HG03139 (cell line): ENCODE results near the gene TAX1BP1.
A peak's percentile ranks its signal among the peaks of the same experiment; 100 is the strongest.
"Not testable (repeated sequence)": the region's sequence is repeated elsewhere in the genome, so short reads cannot be mapped to it uniquely, and the experiment has no call there.

Experiments
- ATAC-seq: cut with Tn5 transposase; IDR thresholded peaks from one replicate; pipeline ENCODE4 v1.9.1; 2021; ENCODE audit not compliant: unreplicated experiment

TAX1BP1 gene

DNA sequence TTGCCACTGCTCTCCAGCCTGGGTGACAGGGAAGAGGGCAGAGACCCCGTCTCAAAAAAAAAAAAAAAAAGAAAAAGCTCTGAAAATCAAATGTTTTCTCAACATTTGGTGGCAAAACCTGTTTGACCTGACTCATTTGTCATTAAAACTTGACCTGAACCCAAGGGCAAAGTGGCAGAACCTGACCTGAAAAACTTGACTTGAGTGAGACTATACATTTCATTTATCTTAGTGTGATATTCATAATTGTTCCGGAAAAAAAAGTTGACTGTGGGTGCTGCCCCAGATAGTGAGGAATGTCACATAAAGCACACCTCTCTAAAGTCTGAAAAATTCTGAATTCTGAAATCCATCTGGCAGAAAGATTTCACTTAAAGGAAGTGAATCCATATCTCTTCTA lies 2.3 kb upstream of the TAX1BP1 start:
- no peak for ATAC-seq

DNA sequence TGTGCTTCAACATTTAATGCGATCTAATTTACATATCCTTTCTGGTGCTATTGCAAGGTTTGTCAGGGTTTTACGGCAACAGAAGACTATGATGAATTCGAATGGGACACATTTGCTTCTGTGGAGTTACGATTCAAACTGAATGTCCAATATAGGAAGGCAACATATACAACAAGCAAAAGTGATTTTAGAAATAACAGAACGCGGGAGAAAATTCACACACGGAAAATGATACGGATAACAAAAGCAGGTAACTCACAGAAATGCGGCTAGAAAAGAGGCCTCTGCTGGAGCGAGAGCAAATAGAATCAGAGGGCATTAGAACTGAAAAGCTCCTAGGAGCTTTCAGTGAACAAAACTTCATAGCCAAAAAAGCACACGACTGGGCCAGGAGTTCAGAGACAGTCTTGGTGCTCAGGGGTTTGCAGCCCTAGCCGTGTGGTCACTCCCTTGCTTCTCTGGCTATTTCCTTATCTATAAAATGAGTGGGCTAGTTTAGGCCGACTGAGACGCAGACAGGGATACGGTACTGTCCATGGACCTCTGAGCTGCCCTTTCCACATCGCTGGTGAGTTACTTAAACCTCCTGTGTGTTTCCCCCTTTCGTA lies 557 bp upstream of the TAX1BP1 start:
- peak; percentile 21 for ATAC-seq

DNA sequence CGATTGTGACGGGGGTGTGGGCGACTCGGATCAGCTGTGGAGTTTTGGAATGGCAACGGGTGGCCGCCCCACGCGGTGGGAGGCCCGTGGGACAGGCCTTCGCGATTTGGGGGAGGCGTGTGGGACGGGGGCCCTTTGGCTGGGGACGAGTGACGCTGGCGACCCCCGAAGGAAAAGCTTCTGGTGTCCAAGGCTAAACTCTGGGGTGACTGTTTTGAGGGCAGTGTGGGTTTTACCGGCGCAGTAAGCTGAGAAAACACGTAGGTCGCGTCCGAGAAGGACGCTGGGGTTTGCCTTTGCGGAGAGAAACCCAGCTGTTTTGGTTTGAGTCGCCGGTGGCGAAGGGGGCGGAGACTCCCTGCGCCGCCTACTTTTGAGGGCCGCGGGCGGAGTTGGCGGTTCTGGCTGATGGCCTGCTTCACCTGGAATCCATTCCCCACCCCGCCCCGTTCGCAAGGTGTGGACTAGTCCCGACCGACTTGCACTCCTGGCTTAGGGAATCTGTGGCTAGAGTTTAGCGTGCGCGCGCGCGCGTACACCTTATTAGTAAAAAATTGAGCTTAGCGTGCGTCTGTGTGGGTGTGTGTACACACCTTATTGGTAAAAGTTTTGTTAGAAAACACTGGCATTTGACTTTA lies 606 bp downstream of the TAX1BP1 start:
- peak; percentile 63 for ATAC-seq

DNA sequence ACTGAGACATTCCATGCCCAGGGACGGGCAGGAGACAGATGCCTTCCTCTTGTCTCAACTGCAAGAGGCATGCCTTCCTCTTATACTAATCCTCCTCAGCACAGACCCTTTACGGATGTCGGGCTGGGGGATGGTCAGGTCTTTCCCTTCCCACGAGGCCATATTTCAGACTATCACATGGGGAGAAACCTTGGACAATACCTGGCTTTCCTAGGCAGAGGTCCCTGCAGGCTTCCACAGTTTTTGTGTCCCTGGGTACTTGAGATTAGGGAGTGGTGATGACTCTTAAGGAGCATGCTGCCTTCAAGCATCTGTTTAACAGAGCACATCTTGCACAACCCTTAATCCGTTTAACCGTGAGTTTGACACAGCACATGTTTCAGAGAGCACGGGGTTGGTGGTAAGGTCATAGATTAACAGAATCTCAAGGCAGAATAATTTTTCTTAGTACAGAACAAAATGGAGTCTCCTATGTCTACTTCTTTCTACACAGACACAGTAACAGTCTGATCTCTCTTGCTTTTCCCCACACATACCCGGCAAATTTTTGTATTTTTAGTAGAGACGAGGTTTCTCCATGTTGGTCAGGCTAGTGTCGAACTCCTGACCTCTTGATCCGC lies 2.2 kb downstream of the TAX1BP1 start:
- not testable (repeated sequence) for ATAC-seq

DNA sequence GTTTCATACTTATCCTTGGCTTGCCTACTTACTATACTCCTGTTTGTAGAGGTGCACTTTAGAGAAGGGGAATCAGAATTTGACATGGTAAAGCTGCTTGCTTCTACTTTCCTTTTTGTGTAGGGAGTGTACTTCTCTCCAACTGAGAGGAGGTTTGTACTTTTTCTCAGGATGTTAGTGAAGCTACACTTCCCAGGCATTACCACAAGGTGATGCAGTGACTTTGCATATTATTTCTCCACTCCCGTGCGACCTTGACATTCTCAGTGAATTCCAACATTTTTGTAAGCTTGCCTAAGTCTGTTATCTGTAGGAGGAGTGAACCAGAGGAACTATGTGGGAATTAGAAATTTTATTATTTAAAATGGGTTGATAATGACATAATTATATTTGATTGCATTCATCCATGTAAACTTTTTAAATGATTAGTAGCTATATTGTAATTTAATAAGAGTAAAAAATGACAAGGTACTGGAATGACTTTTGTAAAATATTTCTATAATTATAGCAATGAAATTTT lies 5.2 kb downstream of the TAX1BP1 start:
- ATAC-seq, result no peak

DNA sequence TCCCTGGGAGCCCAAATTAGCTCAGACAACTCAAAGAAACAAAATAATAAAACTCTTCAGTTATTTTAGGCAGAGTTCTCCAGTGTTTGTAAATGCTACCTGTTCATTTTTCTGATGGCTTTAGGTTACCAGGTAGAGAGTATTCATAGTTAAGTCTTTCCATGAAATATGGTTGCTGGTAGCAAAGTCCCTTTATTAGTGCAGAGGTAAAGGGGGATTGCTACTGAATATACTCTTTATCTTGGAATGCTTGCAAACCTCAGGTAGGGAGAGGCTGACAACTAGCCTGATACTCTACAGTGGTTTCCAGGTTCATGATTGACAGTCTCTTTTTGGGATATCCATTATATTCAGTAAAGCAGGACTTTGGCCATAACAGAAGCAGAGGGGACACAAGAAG lies 6.5 kb downstream of the TAX1BP1 start:
- no peak for ATAC-seq

DNA sequence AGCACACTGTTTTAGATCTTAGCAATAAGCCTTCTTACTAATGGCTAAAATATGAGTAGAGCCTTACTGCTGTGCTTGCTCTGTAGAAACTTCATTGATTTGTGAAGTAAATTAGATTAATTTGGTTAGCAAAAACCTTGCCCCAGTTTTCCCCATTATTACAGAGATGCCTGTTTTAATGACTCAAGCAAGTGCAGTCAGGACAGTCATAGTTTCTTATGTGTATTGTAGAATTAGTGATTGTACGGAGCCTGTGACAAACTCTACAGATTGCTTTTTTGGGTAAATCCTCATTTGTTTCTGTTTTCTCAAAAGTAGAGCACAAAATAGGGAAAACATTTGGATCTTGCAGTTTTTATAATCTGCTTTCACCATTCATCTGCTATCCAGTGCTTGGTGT lies 7.0 kb downstream of the TAX1BP1 start:
- no peak for ATAC-seq

DNA sequence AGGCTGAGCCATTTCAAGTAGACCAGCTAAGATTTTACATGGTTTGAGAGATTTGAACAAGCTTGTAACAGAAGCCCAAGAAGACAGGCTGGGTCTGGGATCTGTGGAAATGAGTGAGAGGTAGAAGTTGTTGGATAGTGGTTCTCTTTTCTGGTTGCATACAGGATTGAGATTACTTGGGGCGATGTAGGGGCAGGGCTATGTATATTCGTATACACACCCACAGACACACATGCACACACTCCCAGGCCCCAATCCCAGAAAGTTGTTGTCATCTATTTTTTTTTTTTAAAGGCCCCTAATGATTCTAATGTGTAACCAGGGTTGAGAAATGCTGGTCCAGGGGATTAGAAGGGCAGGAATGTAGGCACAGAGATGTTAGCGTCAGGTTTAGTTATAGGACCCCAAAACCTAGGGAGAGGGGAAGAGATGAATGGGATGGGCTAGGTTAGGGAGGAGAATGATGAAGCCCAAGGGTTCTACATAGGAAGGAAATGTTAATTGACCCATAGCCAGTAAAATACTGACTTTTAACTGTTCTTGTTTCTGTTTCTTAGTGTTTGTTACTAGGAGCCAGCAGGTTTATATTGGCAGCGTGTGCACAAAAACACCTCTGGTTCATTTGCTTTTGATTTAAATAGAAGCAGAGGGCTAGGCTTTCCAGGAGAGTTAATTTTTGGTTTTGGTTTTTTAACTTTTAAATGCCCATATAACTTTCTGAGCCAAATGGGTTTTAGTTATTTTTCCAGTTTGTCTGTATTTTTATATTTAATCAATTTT lies 7.8 kb downstream of the TAX1BP1 start:
- ATAC-seq, result no peak

DNA sequence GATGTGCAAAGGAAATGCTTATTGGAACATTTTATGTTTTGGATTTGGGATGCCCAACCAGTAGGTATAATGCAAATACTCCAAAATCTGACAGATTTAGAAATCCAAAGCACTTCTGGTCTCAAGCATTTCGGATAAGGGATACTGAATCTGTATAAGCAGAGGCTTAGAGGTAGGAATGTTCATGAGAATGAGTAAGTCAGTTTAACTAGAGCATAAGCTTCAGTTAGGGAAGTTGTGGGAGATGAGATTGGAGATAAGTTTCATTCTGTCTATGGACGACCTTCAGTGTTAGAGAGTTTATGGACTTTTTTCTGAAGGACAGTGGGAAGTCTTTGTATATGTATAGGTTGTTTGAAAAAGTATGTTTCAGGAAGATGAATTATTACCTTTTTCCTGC lies 10.4 kb downstream of the TAX1BP1 start:
- ATAC-seq, result no peak

DNA sequence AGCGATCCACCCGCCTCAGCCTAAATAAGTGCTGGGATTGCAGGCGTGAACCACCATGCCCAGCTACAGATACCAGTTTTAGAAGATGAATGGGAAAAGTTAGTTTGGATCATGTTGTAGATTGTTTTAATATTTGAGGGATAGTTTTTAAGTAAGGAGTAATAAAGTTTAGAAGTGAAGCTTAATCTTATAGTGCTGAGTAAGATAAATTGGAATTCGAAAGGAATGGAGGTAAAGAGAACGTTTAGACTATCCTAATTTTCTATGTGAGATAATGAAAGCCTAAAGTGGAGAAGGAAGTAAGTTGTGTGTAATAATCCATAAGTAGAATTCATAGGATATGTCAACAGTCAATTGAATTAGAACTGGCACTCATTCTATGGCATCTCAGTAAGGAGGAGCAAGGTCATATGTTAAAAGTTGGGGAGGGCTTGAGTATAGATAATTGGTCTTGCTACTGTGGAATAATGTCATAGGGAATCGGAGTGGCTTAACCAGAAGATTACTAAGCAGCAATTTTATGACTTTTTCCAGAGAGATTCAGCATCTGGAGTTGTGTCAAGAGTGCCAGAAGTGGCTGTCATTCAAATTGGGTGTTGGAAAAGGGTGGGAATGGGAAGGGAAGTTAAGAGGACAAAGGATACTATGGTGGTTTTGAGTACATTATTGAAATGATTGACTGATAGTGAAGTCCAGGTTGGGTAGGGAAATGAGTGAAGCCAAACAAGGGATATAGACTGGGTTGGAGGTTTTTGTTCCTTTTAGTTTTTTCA lies 12.1 kb downstream of the TAX1BP1 start:
- no peak for ATAC-seq

DNA sequence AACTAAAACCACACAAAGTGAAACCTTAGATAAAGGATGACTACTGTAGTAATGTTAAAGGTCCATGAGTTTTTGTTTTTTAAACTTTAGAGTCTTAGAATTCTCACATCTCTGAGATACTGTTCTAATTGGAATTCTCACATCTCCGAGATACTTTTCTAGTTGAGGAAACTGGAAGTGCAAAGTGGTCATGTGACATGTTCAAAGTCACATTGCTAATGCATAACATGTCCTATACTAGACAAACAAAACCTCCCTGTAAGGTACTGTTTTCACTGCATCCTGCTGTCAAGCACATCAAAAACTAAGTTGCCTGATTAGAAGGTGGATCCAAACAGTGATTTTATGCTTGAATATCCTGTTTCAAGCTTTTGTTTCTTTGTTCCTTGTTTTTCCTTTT lies 13.9 kb downstream of the TAX1BP1 start:
- no peak for ATAC-seq

DNA sequence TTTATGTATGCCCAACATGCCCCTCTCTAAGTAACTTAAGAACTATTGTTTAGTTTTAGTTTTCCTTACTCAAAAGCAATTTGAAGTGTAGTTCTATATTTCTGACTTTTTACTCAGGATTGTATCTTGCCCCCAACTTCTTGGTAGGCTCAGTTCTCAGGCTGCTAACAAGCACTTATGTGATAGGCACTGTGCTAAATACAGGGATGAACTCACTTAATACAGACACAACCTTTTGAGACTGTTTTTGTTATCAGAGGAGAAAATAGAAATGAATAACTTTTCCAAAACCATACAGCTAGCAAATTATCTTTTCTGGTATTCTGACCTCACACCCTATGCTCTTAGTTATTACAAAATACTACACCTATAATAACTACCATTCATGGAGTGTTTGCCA lies 16.3 kb downstream of the TAX1BP1 start:
- no peak for ATAC-seq

DNA sequence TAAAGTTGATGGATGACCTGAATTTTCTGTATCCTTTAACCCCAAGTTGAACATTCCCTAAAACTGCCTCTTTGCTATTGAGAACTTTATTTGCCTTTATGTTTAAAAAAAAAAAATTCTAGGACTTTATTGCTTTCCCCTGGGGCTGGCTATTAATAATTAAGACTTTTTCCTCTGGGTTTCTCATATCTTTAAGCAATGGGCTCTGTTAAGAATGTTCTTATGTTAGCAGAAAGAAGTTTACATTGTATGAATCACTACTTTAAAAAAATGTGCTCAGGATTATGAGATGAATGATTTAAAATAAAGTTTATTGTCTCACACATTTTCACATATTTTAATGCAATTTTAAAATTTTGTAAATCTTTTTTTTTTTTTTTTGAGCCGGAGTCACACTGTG lies 19.5 kb downstream of the TAX1BP1 start:
- no peak for ATAC-seq

DNA sequence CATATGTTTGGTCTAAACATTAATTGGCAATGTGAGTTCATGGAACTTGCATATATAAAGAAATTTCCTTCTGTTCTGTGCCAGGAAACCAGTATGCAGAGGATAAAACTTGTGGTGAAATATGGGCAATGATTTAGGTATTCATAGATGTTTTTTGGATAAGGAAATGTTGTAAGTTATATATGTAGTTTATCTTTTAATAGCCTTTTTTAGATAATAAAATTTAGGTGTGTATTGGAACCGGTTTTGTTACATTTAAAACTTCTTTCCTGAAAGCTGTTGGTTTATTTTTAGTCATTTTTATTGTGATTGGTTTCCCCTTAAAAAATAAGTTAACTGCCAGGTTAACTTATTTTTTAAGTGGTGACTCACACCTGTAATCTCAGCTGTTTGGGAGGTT lies 22.1 kb downstream of the TAX1BP1 start:
- no peak for ATAC-seq

DNA sequence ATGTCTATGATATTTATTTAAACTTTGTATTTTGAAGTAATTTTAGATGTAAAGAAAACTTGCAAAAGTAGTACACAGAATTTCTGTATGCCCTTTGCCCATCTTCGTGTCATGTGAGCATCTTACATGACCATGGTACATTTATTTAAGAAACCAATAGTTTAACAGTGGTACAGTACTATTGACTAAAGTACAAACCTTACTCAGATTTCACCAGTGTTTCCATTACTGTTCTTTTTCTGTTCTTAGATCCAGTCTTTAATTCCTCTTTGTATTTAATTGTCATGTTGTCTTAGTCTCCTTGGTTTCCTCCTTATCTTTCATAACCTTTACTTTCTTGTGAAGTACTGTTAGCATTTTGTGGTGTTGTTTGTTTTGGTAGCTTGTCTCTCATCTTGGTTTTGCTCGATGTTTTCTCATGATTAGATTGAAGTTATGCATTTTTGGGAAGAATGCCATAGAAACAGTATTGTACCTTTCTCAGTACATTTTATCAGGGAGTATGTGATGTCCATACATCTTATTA lies 24.1 kb downstream of the TAX1BP1 start:
- no peak for ATAC-seq

DNA sequence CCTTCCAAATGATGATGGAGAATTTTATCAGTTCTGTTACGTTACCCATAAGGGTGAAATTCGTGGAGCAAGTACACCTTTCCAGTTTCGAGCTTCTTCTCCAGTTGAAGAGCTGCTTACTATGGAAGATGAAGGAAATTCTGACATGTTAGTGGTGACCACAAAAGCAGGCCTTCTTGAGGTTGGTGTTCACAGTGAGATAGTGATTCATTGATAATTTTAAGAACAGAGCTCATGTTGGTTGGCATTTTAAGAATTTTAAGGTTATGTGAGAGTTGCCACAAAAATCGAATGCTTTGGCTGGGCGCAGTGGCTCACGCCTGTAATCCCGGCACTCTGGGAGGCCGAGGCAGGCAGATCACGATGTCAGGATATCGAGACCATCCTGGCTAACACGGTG lies 25.9 kb downstream of the TAX1BP1 start:
- ATAC-seq, result no peak

DNA sequence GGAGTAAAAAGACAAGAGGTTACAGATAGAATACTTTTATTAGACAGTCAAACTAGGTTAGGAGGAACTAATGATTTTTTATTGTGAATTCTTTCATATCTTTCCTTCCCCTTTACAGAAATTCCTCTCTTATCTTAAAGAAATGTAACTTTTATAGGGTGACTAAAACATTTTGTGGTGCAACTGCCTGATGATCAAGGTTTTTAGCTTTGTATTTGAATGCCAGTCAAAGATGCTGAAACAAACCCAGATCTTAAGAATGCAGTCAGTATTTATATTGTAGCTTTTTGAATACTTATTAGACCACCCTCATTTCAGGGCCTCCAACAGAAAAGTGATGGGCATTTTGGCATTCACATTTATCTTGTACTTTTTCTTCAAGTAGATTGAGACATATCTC lies 27.4 kb downstream of the TAX1BP1 start:
- ATAC-seq, result no peak

DNA sequence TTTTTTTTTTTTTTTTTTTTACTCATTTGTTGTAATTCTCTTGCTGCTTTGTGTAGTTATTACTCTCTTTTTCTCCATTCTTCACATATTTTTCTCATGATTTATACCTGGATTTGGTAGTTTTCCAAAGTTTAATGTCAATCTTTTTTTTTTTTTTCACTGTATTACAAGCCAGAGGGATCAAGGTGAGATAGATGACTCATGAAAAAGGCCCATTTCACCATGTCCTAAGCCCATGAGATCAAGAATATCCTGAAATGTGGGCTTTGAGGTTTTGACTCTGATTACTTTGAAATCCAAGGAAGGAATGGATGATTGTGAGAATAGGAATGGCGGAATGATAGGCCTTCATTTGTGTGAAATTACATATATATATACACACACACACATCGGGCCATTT lies 31.1 kb downstream of the TAX1BP1 start:
- ATAC-seq, result no peak

DNA sequence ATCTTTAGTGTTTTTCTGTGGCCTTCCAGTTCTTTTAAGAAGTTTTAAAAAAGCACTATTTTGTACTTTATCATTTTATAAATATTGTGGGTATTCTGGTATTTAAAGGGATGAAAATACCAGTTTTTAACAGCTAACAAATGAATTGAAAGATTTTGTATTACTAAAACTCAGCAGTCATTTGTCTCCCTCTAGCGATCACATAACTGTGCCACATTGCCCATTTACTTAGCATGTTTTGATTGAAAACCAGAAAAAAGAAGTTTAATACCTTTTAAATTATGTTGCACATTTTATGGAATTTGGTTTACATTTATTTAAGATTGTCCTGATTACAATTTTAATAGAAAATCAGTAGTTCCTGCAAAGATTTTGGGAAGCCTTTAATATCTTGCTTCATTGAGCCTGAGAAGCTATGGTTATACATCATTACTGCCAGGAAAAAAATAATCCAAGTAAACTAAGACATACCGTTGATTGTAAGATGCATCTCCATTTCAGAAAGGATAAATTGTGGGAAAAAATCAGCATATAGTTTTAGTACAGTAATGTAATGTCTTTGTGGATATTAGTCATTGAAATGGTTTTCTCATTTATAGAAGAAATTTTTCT lies 34.9 kb downstream of the TAX1BP1 start:
- no peak for ATAC-seq

DNA sequence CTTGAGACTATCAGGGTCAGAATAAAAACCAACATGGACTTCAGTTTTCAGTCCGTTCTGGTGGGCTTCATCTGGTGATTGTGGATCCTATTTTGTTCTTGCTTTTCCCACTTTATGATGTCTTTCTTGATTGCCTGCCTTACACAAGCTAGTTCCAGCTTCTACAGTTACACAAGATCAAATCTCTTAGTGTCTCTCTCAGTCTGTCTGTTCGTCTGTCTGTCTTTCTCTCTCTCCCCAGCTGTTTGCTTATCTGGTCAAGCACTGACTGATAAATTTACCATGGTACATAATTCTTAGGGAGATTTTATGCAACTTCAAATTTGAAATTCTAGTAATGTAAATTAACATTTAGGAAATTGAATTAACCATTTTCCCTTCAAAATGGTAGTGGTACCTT lies 35.8 kb downstream of the TAX1BP1 start:
- ATAC-seq, result no peak
